Ascending aorta (tissue), 2 donors: ENCODE measurements around the gene MOCOS. TPM values are rescaled to one million over a fixed set of nuclear protein-coding genes. Genes with fewer than 3 reads are reported as not detected.

Experiments
- DNase-seq, 2 donors: peaks; one replicate each; pipeline ENCODE4 v3.0.0-alpha.2; 2019; ENCODE audit warnings: low spot score in 2 of 2
- H3K27ac ChIP-seq, 2 donors: fragments of 200-600 bp; sonication (generic); one replicate each; pipeline ENCODE4 v1.5.1; 2016 to 2017; ENCODE audit warnings: mild to moderate bottlenecking in 1 of 2
- H3K27me3 ChIP-seq: fragments of 200-600 bp; sonication (generic); one replicate; pipeline ENCODE4 v1.5.1; 2017
- H3K36me3 ChIP-seq, 2 donors: fragments of 200-600 bp; sonication (generic); one replicate each; pipeline ENCODE4 v1.5.1; 2016
- H3K4me1 ChIP-seq, 2 donors: fragments of 200-600 bp; sonication (generic); one replicate each; pipeline ENCODE4 v1.5.1; 2016 to 2017; ENCODE audit warnings: mild to moderate bottlenecking in 1 of 2
- H3K4me3 ChIP-seq, 2 donors: fragments of 200-600 bp; sonication (generic); one replicate each; pipeline ENCODE4 v1.5.1; 2016 to 2017; ENCODE audit warnings: mild to moderate bottlenecking in 1 of 2
- H3K9me3 ChIP-seq, 2 donors: fragments of 200-600 bp; sonication (generic); one replicate each; pipeline ENCODE4 v1.5.1; 2016
- intact Hi-C: fragments of 100-400 bp; cut with DNase I; formaldehyde crosslinking; loops from one replicate; pipeline ENCODE4 v1.15.1; 2023
- total RNA-seq: library from RNA; depleted of rRNA; stranded (reverse); fragments of >200 nt; gene quantifications from one replicate; pipeline ENCODE4 v1.1.0, GENCODE V29; 2016
- TF ChIP-seq, protein P1 (sequence below), 3 experiments: fragments of 200-600 bp in 2 of 3; fragments of 450-650 bp in 1 of 3; sonication (generic) in 2 of 3; IDR thresholded peaks; one replicate each; pipeline ENCODE4 v1.5.1; 2016 to 2019; ENCODE audit warnings: antibody characterized with exemption in 3 of 3, mild to moderate bottlenecking in 1 of 3, moderate library complexity in 1 of 3

MOCOS gene
- total RNA-seq, 1 donor from 2014 or later: 0.21 TPM

DNA sequence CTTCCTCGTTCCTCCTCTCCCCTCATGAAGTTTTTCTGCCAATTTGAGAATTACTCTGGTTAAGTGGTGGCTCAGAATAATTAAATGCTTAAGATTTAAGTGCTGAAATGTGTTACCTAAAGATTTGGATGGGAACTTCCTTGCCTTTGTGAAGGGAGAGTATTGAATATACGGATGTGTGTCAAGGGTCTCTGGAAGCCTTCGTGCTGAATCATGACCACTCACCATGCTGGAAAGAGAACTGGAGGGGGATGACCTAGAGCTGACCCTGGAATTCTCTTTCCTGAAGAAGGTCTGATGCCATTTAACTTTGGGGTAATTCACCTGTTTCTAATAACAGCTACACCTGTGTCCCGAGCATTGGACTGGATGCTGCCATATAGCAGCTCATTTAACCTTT is 2.2 kb downstream of the MOCOS start:
- no peak overlapping the region for H3K4me3 ChIP-seq
- intact Hi-C loops: loop anchor here (5.0 kb wide), 1 partner anchor 93 kb away; no protein-coding TSS in a partner anchor
- TF ChIP-seq, protein P1, sequence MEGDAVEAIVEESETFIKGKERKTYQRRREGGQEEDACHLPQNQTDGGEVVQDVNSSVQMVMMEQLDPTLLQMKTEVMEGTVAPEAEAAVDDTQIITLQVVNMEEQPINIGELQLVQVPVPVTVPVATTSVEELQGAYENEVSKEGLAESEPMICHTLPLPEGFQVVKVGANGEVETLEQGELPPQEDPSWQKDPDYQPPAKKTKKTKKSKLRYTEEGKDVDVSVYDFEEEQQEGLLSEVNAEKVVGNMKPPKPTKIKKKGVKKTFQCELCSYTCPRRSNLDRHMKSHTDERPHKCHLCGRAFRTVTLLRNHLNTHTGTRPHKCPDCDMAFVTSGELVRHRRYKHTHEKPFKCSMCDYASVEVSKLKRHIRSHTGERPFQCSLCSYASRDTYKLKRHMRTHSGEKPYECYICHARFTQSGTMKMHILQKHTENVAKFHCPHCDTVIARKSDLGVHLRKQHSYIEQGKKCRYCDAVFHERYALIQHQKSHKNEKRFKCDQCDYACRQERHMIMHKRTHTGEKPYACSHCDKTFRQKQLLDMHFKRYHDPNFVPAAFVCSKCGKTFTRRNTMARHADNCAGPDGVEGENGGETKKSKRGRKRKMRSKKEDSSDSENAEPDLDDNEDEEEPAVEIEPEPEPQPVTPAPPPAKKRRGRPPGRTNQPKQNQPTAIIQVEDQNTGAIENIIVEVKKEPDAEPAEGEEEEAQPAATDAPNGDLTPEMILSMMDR (IDR thresholded peaks at IDR 0.05): no peak
- no peaks in the 10 kb centered on the region for H3K9me3 ChIP-seq
- H3K36me3 ChIP-seq: no peaks in the 10 kb centered on the region
- H3K27ac ChIP-seq: no peak overlapping the region
- H3K4me1 ChIP-seq: peaks cover 0 to 11% of the 10 kb centered on the region in 2 donors
- no peak for DNase-seq
- no peaks in the 10 kb centered on the region for H3K27me3 ChIP-seq

DNA sequence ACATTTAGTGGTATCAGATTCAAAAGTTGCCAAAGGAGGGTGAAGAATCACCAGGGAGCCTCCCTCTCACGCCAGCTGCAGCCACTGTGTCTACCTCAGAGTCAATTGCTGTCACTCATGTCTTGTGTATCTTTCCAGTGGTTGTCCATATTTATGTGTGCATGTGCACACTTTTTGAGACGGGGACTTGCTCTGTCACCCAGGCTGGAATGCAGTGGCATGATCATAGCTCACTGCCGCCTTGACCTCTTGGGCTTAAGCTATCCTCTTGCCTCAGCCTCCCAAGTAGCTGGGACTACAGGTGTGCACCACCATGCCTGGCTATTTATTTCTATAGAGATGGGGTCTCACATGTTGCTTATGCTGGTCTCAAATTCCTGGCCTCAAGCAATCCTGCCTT is 4.0 kb downstream of the MOCOS start:
- intact Hi-C loops: no loop called here
- DNase-seq: no peak
- no peak overlapping the region for H3K4me3 ChIP-seq
- no peaks in the 10 kb centered on the region for H3K27me3 ChIP-seq
- H3K4me1 ChIP-seq: peaks cover 0 to 11% of the 10 kb centered on the region in 2 donors
- no peaks in the 10 kb centered on the region for H3K36me3 ChIP-seq
- TF ChIP-seq, protein P1 (IDR thresholded peaks at IDR 0.05): no peak
- H3K27ac ChIP-seq: no peak overlapping the region
- H3K9me3 ChIP-seq: no peaks in the 10 kb centered on the region

DNA sequence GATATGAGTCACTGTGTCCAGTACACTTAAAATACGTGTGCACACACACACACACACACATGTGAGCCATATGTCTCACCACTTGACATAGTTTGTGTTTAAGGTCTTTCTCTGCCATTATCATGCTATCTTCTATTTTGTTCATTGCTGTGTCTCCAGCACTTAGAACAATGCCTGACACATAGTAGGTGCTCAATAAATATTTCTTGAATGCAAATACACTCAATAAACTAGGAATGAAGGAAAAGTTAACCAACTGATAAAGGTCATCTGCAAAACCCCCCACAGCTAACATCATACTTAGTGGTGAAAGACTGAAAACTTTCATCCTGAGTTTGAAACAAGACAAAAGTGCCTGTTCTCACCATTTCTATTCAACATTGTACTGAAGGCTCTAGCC is 4.4 kb downstream of the MOCOS start:
- no peak overlapping the region for H3K27ac ChIP-seq
- TF ChIP-seq, protein P1 (IDR thresholded peaks at IDR 0.05): no peak
- DNase-seq: no peak
- H3K4me1 ChIP-seq: peaks cover 0 to 6% of the 10 kb centered on the region in 2 donors
- H3K9me3 ChIP-seq: no peaks in the 10 kb centered on the region
- no peak overlapping the region for H3K4me3 ChIP-seq
- no peaks in the 10 kb centered on the region for H3K36me3 ChIP-seq
- H3K27me3 ChIP-seq: no peaks in the 10 kb centered on the region
- intact Hi-C loops: no loop called here

DNA sequence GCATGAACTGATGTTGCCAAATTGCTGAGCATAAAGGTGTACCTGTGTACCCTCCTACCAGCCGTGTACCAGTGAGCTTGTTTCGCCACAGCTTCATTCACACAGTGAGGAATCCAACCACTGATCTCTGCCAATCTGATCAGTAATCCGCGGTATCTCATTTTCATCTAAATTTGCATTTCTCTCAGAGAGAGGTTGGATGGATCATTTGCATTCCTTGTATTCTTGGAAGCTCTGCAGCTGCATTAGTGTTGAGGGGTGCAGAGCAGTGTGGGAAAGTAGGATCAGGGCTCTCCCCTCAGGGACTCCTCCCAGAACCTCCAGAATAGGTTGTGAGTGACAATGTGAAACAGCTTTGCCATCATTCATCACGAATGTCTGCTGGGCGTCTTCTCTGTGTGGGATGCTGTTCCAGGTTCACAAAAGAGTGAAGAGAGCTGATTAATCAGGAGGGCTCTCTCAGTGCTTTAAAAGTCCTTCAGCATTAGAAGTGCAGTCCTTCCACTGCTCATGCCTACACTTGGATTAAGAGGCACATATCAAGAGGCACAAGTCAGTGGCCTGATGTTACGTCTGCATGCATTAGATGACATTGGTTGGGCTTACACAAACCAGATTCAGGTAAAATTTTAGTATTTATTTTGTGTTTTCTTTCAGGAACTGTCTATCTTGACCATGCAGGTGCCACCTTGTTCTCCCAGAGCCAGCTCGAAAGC is 7.5 kb downstream of the MOCOS start:
- no peaks in the 10 kb centered on the region for H3K27me3 ChIP-seq
- no peaks in the 10 kb centered on the region for H3K9me3 ChIP-seq
- no peaks in the 10 kb centered on the region for H3K36me3 ChIP-seq
- no peak overlapping the region for H3K4me3 ChIP-seq
- H3K4me1 ChIP-seq: no peaks in the 10 kb centered on the region
- TF ChIP-seq, protein P1 (IDR thresholded peaks at IDR 0.05): no peak
- no peak for DNase-seq
- no peak overlapping the region for H3K27ac ChIP-seq
- intact Hi-C loops: no loop called here

DNA sequence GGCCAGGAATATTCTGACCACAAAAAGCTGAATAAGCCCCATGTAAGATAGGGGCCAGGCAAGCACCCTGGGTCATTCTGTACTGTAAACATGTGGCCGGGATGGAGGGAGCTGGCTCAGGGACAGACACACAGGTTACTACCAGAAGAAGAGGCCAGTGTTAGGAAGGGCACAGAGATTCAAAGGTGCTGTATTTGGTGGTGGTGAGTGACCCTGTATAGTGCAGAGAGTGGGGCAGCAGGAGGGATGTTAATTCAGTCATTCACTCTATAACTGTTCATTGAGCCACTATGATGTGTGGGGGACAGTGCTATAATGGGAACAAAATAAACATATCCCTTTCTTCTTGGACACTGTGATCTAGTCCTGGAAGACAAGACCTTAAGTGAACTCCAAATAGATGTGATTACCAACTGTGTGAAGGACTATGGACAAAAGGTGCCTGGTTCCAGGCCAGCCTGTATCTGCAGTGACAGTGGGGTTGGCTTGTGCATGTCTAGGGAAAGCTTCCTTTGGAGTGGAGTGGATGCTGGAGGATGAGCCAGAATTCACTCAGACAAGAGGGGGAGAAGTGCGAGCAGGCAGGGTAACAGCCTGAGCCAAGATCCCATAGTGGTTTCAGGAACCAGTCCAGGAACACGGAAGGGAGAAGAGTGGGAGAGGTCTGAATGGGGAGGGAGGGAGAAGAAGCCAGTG is 8.3 kb downstream of the MOCOS start:
- H3K27me3 ChIP-seq: no peaks in the 10 kb centered on the region
- intact Hi-C loops: no loop called here
- H3K4me1 ChIP-seq: no peaks in the 10 kb centered on the region
- no peak overlapping the region for H3K27ac ChIP-seq
- H3K9me3 ChIP-seq: no peaks in the 10 kb centered on the region
- DNase-seq: no peak
- TF ChIP-seq, protein P1 (IDR thresholded peaks at IDR 0.05): no peak
- H3K36me3 ChIP-seq: no peaks in the 10 kb centered on the region
- no peak overlapping the region for H3K4me3 ChIP-seq
